ENCODE data around the gene PRR5L. TPM values are rescaled to one million over a fixed set of nuclear protein-coding genes. Genes with fewer than 3 reads are reported as not detected.

PRR5L gene
- total RNA-seq, 4 donors from 2014 or later: 2.2 to 10.9 (median 3.5) TPM

DNA sequence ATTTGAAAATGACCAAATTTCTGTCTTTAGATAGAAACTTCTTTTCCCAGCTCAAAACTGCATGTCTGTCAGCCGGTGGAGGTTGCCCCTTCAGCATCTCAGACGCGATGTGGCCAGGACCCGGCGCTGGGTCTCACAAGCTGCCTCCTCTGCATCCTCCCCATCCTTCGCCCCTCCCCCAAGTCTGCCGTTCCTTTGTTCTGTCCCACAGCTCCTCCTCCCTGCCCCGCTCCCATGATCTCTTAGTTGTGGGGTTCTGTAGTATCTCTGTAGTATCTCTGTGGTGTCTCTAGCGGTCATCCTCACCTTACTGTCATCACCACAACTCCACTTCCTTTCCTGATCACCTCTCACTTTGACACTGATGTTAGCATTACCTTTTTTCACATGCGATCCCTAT is 164.1 kb downstream of the PRR5L start:
- DNase-seq (ENCODE audit: low spot score in 2 of 2): no peak
- no peak overlapping the region for H3K27ac ChIP-seq
- no peaks in the 10 kb centered on the region for H3K9me3 ChIP-seq
- H3K4me1 ChIP-seq: peaks cover 16% of the 10 kb centered on the region
- no peaks in the 10 kb centered on the region for H3K36me3 ChIP-seq
- H3K4me3 ChIP-seq: no peak overlapping the region
- no peak for TF ChIP-seq EP300 (IDR thresholded peaks at IDR 0.05)
- TF ChIP-seq POLR2A (IDR thresholded peaks at IDR 0.05): no peak
- TF ChIP-seq POLR2AphosphoS5 (IDR thresholded peaks at IDR 0.05): no peak
- TF ChIP-seq, protein P1, sequence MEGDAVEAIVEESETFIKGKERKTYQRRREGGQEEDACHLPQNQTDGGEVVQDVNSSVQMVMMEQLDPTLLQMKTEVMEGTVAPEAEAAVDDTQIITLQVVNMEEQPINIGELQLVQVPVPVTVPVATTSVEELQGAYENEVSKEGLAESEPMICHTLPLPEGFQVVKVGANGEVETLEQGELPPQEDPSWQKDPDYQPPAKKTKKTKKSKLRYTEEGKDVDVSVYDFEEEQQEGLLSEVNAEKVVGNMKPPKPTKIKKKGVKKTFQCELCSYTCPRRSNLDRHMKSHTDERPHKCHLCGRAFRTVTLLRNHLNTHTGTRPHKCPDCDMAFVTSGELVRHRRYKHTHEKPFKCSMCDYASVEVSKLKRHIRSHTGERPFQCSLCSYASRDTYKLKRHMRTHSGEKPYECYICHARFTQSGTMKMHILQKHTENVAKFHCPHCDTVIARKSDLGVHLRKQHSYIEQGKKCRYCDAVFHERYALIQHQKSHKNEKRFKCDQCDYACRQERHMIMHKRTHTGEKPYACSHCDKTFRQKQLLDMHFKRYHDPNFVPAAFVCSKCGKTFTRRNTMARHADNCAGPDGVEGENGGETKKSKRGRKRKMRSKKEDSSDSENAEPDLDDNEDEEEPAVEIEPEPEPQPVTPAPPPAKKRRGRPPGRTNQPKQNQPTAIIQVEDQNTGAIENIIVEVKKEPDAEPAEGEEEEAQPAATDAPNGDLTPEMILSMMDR (IDR thresholded peaks at IDR 0.05): no peak
- 93% methylated on average over 10 of the region's 10 CpGs for WGBS
- no peaks in the 10 kb centered on the region for H3K27me3 ChIP-seq

DNA sequence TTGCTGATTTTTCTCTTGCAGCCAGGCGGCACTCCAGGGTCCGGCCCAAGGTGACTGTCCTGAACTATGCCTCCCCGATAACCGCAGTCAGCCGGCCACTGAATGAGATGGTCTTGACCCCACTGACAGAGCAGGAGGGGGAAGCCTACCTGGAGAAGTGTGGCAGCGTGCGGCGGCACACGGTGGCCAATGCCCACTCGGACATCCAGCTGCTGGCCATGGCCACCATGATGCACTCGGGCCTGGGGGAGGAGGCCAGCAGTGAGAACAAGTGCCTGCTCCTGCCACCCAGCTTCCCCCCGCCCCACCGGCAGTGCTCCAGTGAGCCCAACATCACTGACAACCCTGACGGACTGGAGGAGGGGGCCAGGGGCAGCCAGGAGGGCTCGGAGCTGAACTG is 166.2 kb downstream of the PRR5L start:
- no peak for DNase-seq (ENCODE audit: low spot score in 2 of 2)
- peaks cover 5% of the 10 kb centered on the region for H3K4me1 ChIP-seq
- WGBS: 97% methylated on average over 15 of the region's 15 CpGs
- TF ChIP-seq, protein P1 (IDR thresholded peaks at IDR 0.05): no peak
- TF ChIP-seq EP300 (IDR thresholded peaks at IDR 0.05): no peak
- no peak overlapping the region for H3K27ac ChIP-seq
- no peaks in the 10 kb centered on the region for H3K36me3 ChIP-seq
- H3K27me3 ChIP-seq: no peaks in the 10 kb centered on the region
- no peaks in the 10 kb centered on the region for H3K9me3 ChIP-seq
- H3K4me3 ChIP-seq: no peak overlapping the region

DNA sequence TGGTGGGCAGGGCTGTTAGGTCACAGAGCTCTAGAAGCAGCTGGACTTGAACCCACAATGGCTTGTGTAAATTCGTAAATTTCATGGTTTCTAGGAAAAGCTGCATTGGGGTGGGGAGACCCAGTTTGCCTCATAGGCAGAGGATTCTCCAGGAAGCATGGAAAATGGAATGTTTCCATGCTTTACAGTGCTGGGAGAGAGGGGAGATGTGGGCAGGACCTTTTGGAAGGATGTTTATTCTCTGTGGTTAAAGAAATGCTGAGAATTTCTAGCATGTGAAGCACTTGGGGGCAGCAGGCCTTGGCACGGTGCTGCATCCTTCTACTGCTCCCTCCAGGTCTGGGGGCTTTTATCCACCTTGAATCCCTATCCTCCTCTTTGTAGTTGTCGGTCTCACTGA is 167.7 kb downstream of the PRR5L start:
- H3K9me3 ChIP-seq: no peaks in the 10 kb centered on the region
- H3K27me3 ChIP-seq: no peaks in the 10 kb centered on the region
- TF ChIP-seq, protein P1 (IDR thresholded peaks at IDR 0.05): no peak
- TF ChIP-seq POLR2AphosphoS5 (IDR thresholded peaks at IDR 0.05): no peak
- TF ChIP-seq EP300 (IDR thresholded peaks at IDR 0.05): no peak
- TF ChIP-seq POLR2A (IDR thresholded peaks at IDR 0.05): no peak
- no peak overlapping the region for H3K4me3 ChIP-seq
- 87% methylated on average over 3 of the region's 3 CpGs for WGBS
- no peaks in the 10 kb centered on the region for H3K36me3 ChIP-seq
- peaks cover 15% of the 10 kb centered on the region for H3K4me1 ChIP-seq
- H3K27ac ChIP-seq: no peak overlapping the region
- no peak for DNase-seq (ENCODE audit: low spot score in 2 of 2)

DNA sequence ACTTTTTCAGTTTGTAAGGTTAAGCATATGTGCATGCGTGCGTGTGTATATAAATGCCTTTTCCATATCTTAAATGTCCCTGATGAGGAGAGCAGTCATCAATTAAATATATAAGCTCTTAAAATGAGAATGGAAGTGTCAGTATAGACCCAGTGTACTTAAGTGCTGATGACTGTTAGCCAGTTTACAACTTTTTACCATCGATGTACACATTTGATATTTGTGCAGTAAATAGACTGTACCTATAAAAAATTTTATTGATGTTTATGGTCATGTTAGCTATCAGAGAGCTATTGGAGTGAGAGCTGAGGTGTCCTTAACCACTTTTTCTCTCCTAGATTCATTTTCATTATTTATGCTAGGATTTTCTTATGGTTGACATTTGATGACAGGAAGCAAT is 168.6 kb downstream of the PRR5L start:
- TF ChIP-seq POLR2AphosphoS5 (IDR thresholded peaks at IDR 0.05): no peak
- no peak for TF ChIP-seq EP300 (IDR thresholded peaks at IDR 0.05)
- TF ChIP-seq, protein P1 (IDR thresholded peaks at IDR 0.05): no peak
- TF ChIP-seq POLR2A (IDR thresholded peaks at IDR 0.05): no peak
- 98% methylated on average over 3 of the region's 3 CpGs for WGBS
- Histone ChIP-seq H3K4me1 (peaks cover 15% of the 10 kb centered on the region), H3K27ac (no peak overlapping the region), H3K4me3 (no peak overlapping the region), H3K27me3 (no peaks in the 10 kb centered on the region), H3K36me3 (no peaks in the 10 kb centered on the region), H3K9me3 (no peaks in the 10 kb centered on the region)
- DNase-seq (ENCODE audit: low spot score in 2 of 2): no peak

DNA sequence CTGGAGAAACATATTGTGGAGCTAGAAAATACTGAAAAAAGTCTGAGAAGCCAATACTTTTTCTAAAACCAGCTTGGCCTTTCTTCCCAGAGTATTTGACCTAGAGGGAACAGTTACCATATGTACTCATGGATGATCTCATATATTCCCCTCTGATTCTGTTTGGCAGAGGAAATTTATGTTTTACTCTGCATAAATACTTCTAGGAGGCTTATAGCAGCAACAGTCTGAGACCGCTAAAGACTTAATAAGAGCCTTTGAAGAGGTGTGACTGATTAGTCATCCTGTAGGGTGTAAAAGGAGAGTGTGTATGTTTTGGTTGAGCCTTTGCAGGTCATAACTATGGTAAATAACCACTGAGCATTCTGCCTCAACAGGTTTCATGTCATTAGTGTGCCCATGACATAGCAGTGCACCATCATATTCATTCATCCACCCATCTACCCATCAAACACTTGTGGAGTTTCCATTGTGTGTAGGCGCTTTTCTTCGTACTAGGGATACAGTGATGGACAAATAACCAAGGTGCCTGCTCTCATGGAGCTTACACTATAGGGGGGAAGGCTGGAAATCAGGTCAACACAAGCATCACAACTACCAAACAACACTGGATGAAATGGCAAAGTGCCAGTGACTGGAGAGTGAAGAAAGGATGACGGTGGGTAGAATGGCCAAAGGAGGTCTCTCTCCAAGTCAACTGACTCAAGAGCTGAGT is 169.5 kb downstream of the PRR5L start:
- no peaks in the 10 kb centered on the region for H3K9me3 ChIP-seq
- H3K4me1 ChIP-seq: peaks cover 20% of the 10 kb centered on the region
- no peaks in the 10 kb centered on the region for H3K36me3 ChIP-seq
- no peak overlapping the region for H3K4me3 ChIP-seq
- no peak overlapping the region for H3K27ac ChIP-seq
- no peaks in the 10 kb centered on the region for H3K27me3 ChIP-seq
- DNase-seq (ENCODE audit: low spot score in 2 of 2): no peak
- 93% methylated on average over 4 of the region's 4 CpGs for WGBS
- TF ChIP-seq POLR2A (IDR thresholded peaks at IDR 0.05): no peak

DNA sequence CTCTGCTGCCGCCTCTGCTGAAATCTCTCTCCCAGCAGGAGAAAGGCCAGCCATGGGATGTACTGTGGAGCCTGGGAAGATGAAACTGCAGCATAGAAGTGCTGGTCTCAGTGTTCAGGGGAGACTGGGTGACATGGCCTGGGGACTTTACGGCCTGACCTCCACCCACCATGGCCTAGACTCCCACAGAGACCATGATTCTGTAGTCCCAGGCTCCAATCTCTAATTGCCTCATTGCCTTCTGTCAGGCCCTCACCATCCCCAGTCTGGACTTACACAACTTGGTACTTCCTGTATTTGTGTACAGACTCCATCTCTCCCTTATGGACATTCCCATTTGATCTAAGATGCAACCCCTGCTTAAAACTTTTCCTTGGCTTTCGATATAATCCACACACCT is 170.9 kb downstream of the PRR5L start:
- H3K4me1 ChIP-seq: peaks cover 20% of the 10 kb centered on the region
- no peaks in the 10 kb centered on the region for H3K27me3 ChIP-seq
- H3K27ac ChIP-seq: no peak overlapping the region
- no peak for TF ChIP-seq POLR2AphosphoS5 (IDR thresholded peaks at IDR 0.05)
- TF ChIP-seq, protein P1 (IDR thresholded peaks at IDR 0.05): no peak
- TF ChIP-seq POLR2A (IDR thresholded peaks at IDR 0.05): no peak
- no peak for TF ChIP-seq EP300 (IDR thresholded peaks at IDR 0.05)
- no peaks in the 10 kb centered on the region for H3K36me3 ChIP-seq
- no peak overlapping the region for H3K4me3 ChIP-seq
- no peak for DNase-seq (ENCODE audit: low spot score in 2 of 2)
- 100% methylated on average over 3 of the region's 3 CpGs for WGBS
- no peaks in the 10 kb centered on the region for H3K9me3 ChIP-seq
